Measurements from ENCODE around the gene HAUS2. TPM values are rescaled to one million over a fixed set of nuclear protein-coding genes. Genes with fewer than 3 reads are reported as not detected.

Gene HAUS2
- 10 to 100 TPM; 27.5 to 41.9 TPM for total RNA-seq

DNA sequence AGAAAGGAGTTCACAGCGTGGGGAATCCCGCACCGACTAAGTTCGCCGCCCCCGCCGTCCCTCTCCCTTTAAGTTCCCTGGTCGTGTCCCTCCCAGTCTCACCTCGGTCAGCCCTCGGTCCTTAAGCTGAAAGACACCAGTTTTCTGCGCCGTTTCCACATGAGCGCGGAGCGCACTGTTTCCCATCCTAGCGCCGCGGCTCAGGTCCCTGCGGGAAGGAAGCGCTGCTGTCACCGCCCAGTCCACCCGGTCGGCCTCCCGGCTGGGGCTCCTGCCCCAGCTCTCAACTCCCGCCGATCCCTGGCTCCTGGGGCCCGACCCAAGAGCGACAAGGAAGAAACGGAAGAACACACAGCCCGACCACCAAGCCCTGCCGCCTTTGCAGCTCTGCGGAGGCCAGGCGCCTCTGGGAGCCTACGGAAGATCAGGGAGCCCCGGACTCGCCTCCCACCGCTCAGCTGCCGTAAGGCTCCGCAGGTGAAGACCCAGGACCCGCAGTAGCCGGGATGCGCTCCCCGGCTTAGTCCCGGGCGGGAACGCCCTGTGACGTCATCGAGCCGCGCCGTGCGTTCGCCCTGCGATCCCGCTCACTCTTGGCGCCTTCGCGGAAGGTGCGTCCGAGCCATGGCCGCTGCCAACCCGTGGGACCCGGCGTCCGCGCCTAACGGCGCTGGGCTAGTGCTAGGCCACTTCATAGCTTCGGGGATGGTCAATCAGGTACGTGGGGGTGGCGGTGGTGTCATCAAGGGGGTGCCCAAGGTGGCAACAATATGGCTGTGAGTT is at the start of gene HAUS2, which contains the start of gene LRRC57:
TSS of gene HAUS2 (plus strand) at position 590 of the 783 bp plus-strand sequence. CDS start at position 625, 35 bp downstream.
TSS of gene LRRC57 (minus strand) at position 545 of the 783 bp plus-strand sequence. CDS start at position 186, 359 bp downstream.
- TF ChIP-seq POLR2A (IDR thresholded peaks at IDR 0.05) (peak; percentile 89), POLR2AphosphoS5 (IDR thresholded peaks at IDR 0.05) (peak; percentile 93)
- TF ChIP-seq, protein P1, sequence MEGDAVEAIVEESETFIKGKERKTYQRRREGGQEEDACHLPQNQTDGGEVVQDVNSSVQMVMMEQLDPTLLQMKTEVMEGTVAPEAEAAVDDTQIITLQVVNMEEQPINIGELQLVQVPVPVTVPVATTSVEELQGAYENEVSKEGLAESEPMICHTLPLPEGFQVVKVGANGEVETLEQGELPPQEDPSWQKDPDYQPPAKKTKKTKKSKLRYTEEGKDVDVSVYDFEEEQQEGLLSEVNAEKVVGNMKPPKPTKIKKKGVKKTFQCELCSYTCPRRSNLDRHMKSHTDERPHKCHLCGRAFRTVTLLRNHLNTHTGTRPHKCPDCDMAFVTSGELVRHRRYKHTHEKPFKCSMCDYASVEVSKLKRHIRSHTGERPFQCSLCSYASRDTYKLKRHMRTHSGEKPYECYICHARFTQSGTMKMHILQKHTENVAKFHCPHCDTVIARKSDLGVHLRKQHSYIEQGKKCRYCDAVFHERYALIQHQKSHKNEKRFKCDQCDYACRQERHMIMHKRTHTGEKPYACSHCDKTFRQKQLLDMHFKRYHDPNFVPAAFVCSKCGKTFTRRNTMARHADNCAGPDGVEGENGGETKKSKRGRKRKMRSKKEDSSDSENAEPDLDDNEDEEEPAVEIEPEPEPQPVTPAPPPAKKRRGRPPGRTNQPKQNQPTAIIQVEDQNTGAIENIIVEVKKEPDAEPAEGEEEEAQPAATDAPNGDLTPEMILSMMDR (IDR thresholded peaks at IDR 0.05): peak in 1 of 4 experiments; percentile 23
- intact Hi-C loops (cut with DNase I): loop anchor here (2.0 to 5.0 kb wide), 2 partner anchors 54 to 104 kb away; partner anchors contain the start of gene SNAP23
- no peaks in the 10 kb centered on the region for H3K36me3 ChIP-seq
- H3K4me3 ChIP-seq: peak within 1 kb of the TSS; percentile 75 to 77
- DNase-seq (ENCODE audit: low spot score): peak; percentile 85
- no peaks in the 10 kb centered on the region for H3K4me1 ChIP-seq (replicated peaks)
- H3K27me3 ChIP-seq (replicated peaks; ENCODE audit: insufficient read depth): no peaks in the 10 kb centered on the region
- no peaks in the 10 kb centered on the region for H3K9me3 ChIP-seq
- 0% methylated on average over 32 of the region's 71 CpGs for WGBS
- H3K27ac ChIP-seq: peak within 1 kb of the TSS; percentile 92 to 94

DNA sequence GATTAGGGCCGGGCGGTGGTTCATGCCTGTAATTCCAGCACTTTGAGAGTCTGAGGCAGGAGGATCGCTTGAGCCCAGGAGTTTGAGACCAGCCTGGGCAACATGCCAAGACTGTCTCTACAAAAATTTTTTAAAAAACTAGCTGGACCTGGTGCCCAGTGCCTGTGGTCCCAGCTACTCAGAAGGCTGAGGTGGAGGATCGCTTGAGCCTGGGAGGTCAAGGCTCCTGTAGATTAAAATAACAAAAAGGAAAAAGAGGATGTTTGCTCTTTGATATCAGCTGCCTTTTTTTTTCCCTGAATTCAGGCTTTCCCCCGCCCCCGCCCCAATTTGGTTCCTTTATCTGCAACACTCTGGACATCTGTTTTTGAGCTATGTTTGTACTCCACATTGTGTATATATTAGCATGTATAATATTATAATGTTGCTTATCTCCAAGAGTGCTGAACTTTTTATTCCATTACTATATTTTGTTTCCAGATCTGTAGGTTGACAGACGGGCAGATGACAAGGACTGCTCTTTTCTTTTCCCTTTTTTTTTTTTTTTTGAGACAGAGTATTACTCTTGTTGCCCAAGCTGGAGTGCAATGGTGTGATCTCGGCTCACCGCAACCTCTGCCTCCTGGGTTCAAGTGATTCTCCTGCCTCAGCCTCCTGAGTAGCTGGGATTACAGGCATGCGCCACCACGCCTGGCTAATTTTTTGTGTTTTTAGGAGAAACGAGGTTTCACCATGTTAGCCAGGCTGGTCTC is 48.6 kb upstream of the HAUS2 start:
- Histone ChIP-seq H3K36me3 (no peaks in the 10 kb centered on the region), H3K27me3 (replicated peaks; ENCODE audit: insufficient read depth) (no peaks in the 10 kb centered on the region), H3K4me1 (replicated peaks) (no peaks in the 10 kb centered on the region), H3K27ac (peak overlapping the region; percentile 40 to 41), H3K9me3 (no peaks in the 10 kb centered on the region), H3K4me3 (no peak overlapping the region)
- intact Hi-C loops (cut with DNase I): no loop called here
- no peak for TF ChIP-seq POLR2AphosphoS5 (IDR thresholded peaks at IDR 0.05)
- TF ChIP-seq, protein P1 (IDR thresholded peaks at IDR 0.05): no peak
- TF ChIP-seq POLR2A (IDR thresholded peaks at IDR 0.05): no peak
- DNase-seq (ENCODE audit: low spot score): no peak
- WGBS: 85% methylated on average over 12 of the region's 12 CpGs

- H3K36me3 ChIP-seq: no peaks in the 10 kb centered on the region
- intact Hi-C loops (cut with DNase I): no loop called here
- 58% methylated on average over 4 of the region's 4 CpGs for WGBS
Measured at GRCh38 chr15:42502477-42502876, 46.2 kb upstream of the HAUS2 start.

DNA sequence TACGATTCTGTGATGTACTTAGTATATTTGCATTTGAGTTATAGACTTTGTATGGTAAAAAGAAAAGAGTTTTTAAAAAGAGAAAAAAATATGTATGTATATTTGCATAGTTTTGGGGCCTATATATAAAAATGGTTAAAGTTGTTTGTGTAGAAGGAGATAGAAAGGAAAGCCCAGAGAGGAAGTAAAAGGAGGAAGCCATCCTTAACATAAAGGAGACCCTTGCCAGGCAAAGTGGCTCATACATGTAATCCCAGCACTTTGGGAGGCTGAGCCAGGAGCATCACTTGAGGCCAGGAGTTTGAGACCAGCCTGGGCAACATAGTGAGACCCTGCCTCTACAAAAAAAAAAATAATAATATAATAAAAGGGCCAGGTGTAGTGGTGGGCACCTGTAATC is 44.8 kb upstream of the HAUS2 start:
- H3K4me3 ChIP-seq: no peak overlapping the region
- no peaks in the 10 kb centered on the region for H3K27me3 ChIP-seq (replicated peaks; ENCODE audit: insufficient read depth)
- no peaks in the 10 kb centered on the region for H3K9me3 ChIP-seq
- 75% methylated on average over 1 of the region's 1 CpG for WGBS
- no peak overlapping the region for H3K27ac ChIP-seq
- no peaks in the 10 kb centered on the region for H3K36me3 ChIP-seq
- H3K4me1 ChIP-seq (replicated peaks): no peaks in the 10 kb centered on the region
- TF ChIP-seq, protein P1 (IDR thresholded peaks at IDR 0.05): no peak
- TF ChIP-seq POLR2A (IDR thresholded peaks at IDR 0.05) (no peak), POLR2AphosphoS5 (IDR thresholded peaks at IDR 0.05) (no peak)
- intact Hi-C loops (cut with DNase I): no loop called here
- no peak for DNase-seq (ENCODE audit: low spot score)

More at GRCh38 chr15:42502477-42502876, 46.2 kb upstream of the HAUS2 start:
- H3K4me1 ChIP-seq (replicated peaks): no peaks in the 10 kb centered on the region
- no peak for DNase-seq (ENCODE audit: low spot score)
- TF ChIP-seq POLR2A (IDR thresholded peaks at IDR 0.05) (no peak), POLR2AphosphoS5 (IDR thresholded peaks at IDR 0.05) (no peak)
- TF ChIP-seq, protein P1 (IDR thresholded peaks at IDR 0.05): no peak
- H3K4me3 ChIP-seq: no peak overlapping the region
- no peak overlapping the region for H3K27ac ChIP-seq
- H3K27me3 ChIP-seq (replicated peaks; ENCODE audit: insufficient read depth): no peaks in the 10 kb centered on the region
- H3K9me3 ChIP-seq: no peaks in the 10 kb centered on the region
